GM19468 (cell line): ENCODE results near the gene POF1B.

Source experiments
- ATAC-seq: cut with Tn5 transposase; IDR thresholded peaks from one replicate; pipeline ENCODE4 v1.9.1; 2021; ENCODE audit warnings: mild to moderate bottlenecking, moderate library complexity, moderate number of reproducible peaks; ENCODE audit not compliant: unreplicated experiment; ENCODE audit errors: extremely low read depth

Gene POF1B

DNA sequence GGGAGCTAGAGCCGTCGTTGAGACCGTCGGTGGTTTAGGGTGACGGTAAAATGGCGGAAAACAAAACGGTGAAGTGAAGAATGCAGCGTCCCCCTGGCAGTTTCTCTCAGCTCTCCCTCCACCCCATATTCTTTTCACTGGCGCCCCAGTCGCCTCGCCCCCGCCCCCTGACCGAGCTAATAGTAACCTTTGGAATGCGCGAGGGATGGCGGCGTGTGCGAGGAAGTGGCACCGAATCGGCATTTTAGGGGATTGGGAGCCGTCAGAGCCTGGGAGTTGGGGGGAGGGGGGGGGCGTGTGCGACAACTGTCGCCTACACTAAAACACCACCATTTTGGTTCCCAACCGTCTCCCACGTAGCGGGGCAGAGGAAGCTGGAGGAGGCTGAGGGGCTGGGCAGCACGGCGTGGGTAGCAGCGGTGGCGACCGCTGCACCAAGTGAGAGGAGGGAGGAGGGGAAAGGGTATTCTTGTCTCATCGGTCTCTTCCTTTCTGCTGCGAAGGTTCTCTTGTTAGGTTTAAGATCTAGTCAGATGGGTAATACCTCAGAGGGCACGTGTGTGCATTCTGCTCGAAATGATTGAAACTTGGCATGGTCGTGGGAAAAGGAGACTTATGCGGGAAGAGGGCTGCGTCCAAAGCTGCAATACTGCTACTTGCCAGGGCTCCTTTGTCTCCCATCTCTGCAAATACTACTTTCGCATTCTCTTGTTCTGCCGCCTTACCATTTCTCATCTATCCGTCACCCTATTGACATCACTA is 134.8 kb downstream of the POF1B start:
- no peak for ATAC-seq

DNA sequence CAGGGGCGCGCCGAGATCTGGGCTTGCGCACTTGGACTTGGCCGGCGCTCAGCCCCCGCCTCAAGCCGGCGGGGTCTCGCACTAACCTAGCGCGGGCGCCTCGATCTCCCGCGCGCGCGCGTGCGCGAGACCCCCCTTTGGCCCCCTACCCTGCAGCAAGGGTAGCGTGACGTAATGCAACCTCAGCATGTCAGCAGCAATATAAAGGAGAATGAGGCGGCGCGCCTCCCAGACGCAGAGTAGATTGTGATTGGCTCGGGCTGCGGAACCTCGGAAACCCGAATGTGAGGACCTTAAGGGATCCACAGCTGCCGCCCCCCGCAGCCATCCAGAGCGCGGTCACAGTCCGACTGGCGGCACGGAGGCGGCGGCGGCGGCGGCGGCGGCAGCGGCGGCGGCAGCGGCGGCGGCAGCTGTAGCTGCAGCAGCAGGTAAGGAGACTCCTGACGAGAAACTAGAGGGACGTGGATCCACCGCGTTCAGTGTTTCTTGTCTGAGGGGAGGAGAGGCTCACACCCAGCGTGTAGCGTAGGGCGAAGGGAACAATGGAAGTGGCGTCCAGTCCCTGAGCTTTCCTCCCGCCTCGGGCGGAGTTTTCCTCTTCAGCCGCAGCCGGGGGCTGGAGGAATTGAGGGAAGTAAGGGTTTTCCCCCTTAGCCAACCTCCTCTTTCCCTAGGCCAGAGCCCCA is 135.6 kb downstream of the POF1B start, which contains the start of the genes SATL1 and ZNF711:
Gene SATL1, minus strand, starts transcription at position 19 of the 689 bp plus-strand sequence. CDS start 134,811 bp downstream, outside the sequence.
Gene ZNF711, plus strand, starts transcription at position 231 of the 689 bp plus-strand sequence. CDS start 3,582 bp downstream, outside the sequence.
- no peak for ATAC-seq

DNA sequence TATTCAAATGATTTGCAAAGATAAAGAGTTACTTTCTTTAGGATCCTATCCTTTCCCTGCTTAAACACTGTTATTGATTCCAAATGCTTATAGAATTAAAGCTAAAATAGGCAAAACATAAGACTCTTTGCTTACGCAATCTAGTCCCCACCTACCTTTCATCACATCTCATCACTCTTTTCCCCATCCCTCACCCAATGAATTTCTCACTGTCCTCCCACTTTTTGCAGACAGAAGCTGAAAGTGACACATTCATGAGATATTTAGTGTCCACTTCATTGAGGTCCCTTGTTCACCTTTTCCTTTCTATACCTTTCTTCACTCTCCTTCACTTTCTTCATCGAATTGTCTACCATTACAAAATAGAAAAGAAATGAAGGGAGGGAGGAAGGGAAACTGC is 136.3 kb downstream of the POF1B start:
- no peak for ATAC-seq
